Lower lobe of right lung (tissue), 2 donors: ENCODE measurements around the gene TIMM29. TPM values are rescaled to one million over a fixed set of nuclear protein-coding genes. Genes with fewer than 3 reads are reported as not detected.
A peak's percentile ranks its signal among the peaks of the same experiment; 100 is the strongest.

Experiments
- ATAC-seq, 2 donors: fragments of 200-7000 bp; cut with Tn5 transposase; one replicate each; pipeline ENCODE4 v1.9.1; 2020 to 2022; ENCODE audit warnings: mild to moderate bottlenecking in 2 of 2, moderate library complexity in 2 of 2
- DNase-seq: peaks from one replicate; pipeline ENCODE4 v3.0.0-alpha.2; 2020
- H3K27ac ChIP-seq: fragments of 200-600 bp; one replicate; pipeline ENCODE4 v1.8.0; 2022
- H3K27me3 ChIP-seq: fragments of 200-600 bp; one replicate; pipeline ENCODE4 v1.8.0; 2022; ENCODE audit warnings: low read depth
- H3K36me3 ChIP-seq: fragments of 200-600 bp; one replicate; pipeline ENCODE4 v1.8.0; 2022; ENCODE audit warnings: mild to moderate bottlenecking
- H3K4me1 ChIP-seq: fragments of 200-600 bp; one replicate; pipeline ENCODE4 v1.8.0; 2022
- H3K4me3 ChIP-seq: fragments of 200-600 bp; one replicate; pipeline ENCODE4 v1.8.0; 2022; ENCODE audit warnings: mild to moderate bottlenecking
- H3K9me3 ChIP-seq: fragments of 200-600 bp; one replicate; pipeline ENCODE4 v1.8.0; 2022
- CTCF ChIP-seq: fragments of 200-600 bp; IDR thresholded peaks from one replicate; pipeline ENCODE4 v1.8.0; 2022; ENCODE audit warnings: antibody characterized with exemption, mild to moderate bottlenecking
- intact Hi-C: fragments of 100-400 bp; cut with DNase I; formaldehyde crosslinking; loops from one replicate; pipeline ENCODE4 v1.11.0; 2022
- total RNA-seq: library from RNA; stranded (reverse); fragmentation: NEBNext Ultra II Directional; extraction: Animal tissue kit (Norgen Biotek cat#: 25700); gene quantifications from one replicate; pipeline ENCODE4 v1.2.1, GENCODE V29; 2021
- donor health status: DM: no; HTN: yes; CAD: no; lungs with severe emphysema.

TIMM29 gene
- total RNA-seq, 1 donor from 2014 or later: 17.3 TPM

GRCh38 chr19:10976131-10976892 lies 47.7 kb downstream of the TIMM29 start:
- intact Hi-C loops: no loop called here
- H3K27ac ChIP-seq: peak overlapping the region; percentile 74

GRCh38 chr19:10977742-10978092 lies 49.1 kb downstream of the TIMM29 start:
- no peak overlapping the region for H3K27ac ChIP-seq
- no peaks in the 10 kb centered on the region for H3K9me3 ChIP-seq
- H3K4me3 ChIP-seq: no peak overlapping the region
- no peaks in the 10 kb centered on the region for H3K27me3 ChIP-seq
- peaks cover 33% of the 10 kb centered on the region for H3K4me1 ChIP-seq
- no peaks in the 10 kb centered on the region for H3K36me3 ChIP-seq
- no peak for TF ChIP-seq CTCF
- ATAC-seq (no peak), DNase-seq (no peak)
- intact Hi-C loops: no loop called here

More at GRCh38 chr19:10976131-10976892, 47.7 kb downstream of the TIMM29 start:
- ATAC-seq (peak; percentile 60 to 69), DNase-seq (no peak)
- Histone ChIP-seq H3K9me3 (no peaks in the 10 kb centered on the region), H3K4me1 (peaks cover 33% of the 10 kb centered on the region), H3K27me3 (no peaks in the 10 kb centered on the region), H3K36me3 (no peaks in the 10 kb centered on the region), H3K4me3 (peak overlapping the region; percentile 27)
- no peak for TF ChIP-seq CTCF

Other genes with a start within 250 kb of the TIMM29 start
- gene QTRT1, start 227.4 kb upstream of the TIMM29 start, total RNA-seq: 29.7 TPM
- gene DNM2, start 210.7 kb upstream of the TIMM29 start, total RNA-seq: 282 TPM
- 23.5 TPM for gene TMED1, start 92.6 kb upstream of the TIMM29 start, total RNA-seq
- 11.7 TPM for gene C19orf38, start 80.4 kb upstream of the TIMM29 start, total RNA-seq
- 27.5 TPM for gene CARM1, start 57.3 kb upstream of the TIMM29 start, total RNA-seq
- gene YIPF2, start 172 bp upstream of the TIMM29 start, total RNA-seq: 42.2 TPM
- 85.0 TPM for gene SMARCA4, start 32.2 kb downstream of the TIMM29 start, total RNA-seq
- 147 TPM for gene LDLR, start 160.7 kb downstream of the TIMM29 start, total RNA-seq
- gene SPC24, start 227.0 kb downstream of the TIMM29 start, total RNA-seq: 1.8 TPM